HepG2 (cell line): ENCODE results near the gene KANTR. TPM values are rescaled to one million over a fixed set of nuclear protein-coding genes. Genes with fewer than 3 reads are reported as not detected.

Experiments used
- DMAP1 ChIP-seq: IDR thresholded peaks from 2 replicates; pipeline ENCODE4 v1.6.1; 2016
- EEA1 ChIP-seq: sonication (generic); formaldehyde crosslinking; IDR thresholded peaks from 2 replicates; pipeline ENCODE4 v1.5.1; 2020; ENCODE audit warnings: mild to moderate bottlenecking, missing genetic modification reagents, borderline replicate concordance
- FOXK2 ChIP-seq: fragments of 450-650 bp; IDR thresholded peaks from 2 replicates; pipeline ENCODE4 v1.6.1; 2016
- MBNL3 ChIP-seq: fragments of 250-450 bp; sonication (Bioruptor Pico); conservative IDR thresholded peaks from 2 replicates; pipeline ENCODE4 v1.8.0; 2022; ENCODE audit warnings: mild to moderate bottlenecking, inconsistent platforms
- MEF2D ChIP-seq: sonication (generic); formaldehyde crosslinking; IDR thresholded peaks from 2 replicates; pipeline ENCODE4 v1.5.1; 2020; ENCODE audit warnings: mild to moderate bottlenecking, missing genetic modification reagents
- NFIB ChIP-seq: sonication (generic); formaldehyde crosslinking; IDR thresholded peaks from 2 replicates; pipeline ENCODE4 v1.9.0; 2021; ENCODE audit warnings: missing genetic modification reagents, mild to moderate bottlenecking, borderline replicate concordance
- NR2F6 ChIP-seq, 2 experiments: IDR thresholded peaks; 2 replicates each; pipeline ENCODE4 v1.6.1; 2016; ENCODE audit warnings: antibody characterized with exemption in 1 of 2, mild to moderate bottlenecking in 1 of 2
- PRPF4 ChIP-seq: fragments of 200-400 bp; formaldehyde crosslinking; IDR thresholded peaks from 2 replicates; pipeline ENCODE4 v1.6.1; 2016; ENCODE audit warnings: low read length, low read depth; ENCODE audit not compliant: poor library complexity, severe bottlenecking
- TCF12 ChIP-seq, 2 experiments: fragments of 450-650 bp in 1 of 2; sonication (generic) in 1 of 2; formaldehyde crosslinking in 1 of 2; IDR thresholded peaks; 2 replicates each; pipeline versions ENCODE4 v1.6.1 to v1.8.0; 2017 to 2022; ENCODE audit warnings: antibody characterized with exemption in 1 of 2, mild to moderate bottlenecking in 1 of 2, missing genetic modification reagents in 1 of 2, moderate library complexity in 1 of 2
- XRCC5 ChIP-seq: fragments of 200-400 bp; formaldehyde crosslinking; optimal IDR thresholded peaks from 2 replicates; pipeline ENCODE3; 2017; ENCODE audit warnings: mild to moderate bottlenecking, low read length
- ZIK1 ChIP-seq: sonication (generic); formaldehyde crosslinking; IDR thresholded peaks from 2 replicates; pipeline ENCODE4 v1.5.0; 2020; ENCODE audit warnings: mild to moderate bottlenecking, low read depth, missing genetic modification reagents, borderline replicate concordance
- ZNF33A ChIP-seq: sonication (generic); formaldehyde crosslinking; IDR thresholded peaks from 2 replicates; pipeline ENCODE4 v1.5.1; 2020; ENCODE audit warnings: missing genetic modification reagents, mild to moderate bottlenecking, moderate library complexity, borderline replicate concordance
- ZNF44 ChIP-seq: sonication (generic); formaldehyde crosslinking; IDR thresholded peaks from 2 replicates; pipeline ENCODE4 v1.5.1; 2020; ENCODE audit warnings: mild to moderate bottlenecking, missing genetic modification reagents
- ZNF484 ChIP-seq: sonication (generic); formaldehyde crosslinking; IDR thresholded peaks from 2 replicates; pipeline ENCODE4 v1.5.1; 2020; ENCODE audit warnings: mild to moderate bottlenecking, low read depth, missing genetic modification reagents, borderline replicate concordance
- ZNF546 ChIP-seq: sonication (generic); formaldehyde crosslinking; conservative IDR thresholded peaks from 2 replicates; pipeline ENCODE4 v1.8.1; 2023; ENCODE audit warnings: mild to moderate bottlenecking, missing genetic modification reagents
- ZNF564 ChIP-seq: sonication (generic); formaldehyde crosslinking; IDR thresholded peaks from 2 replicates; pipeline ENCODE4 v1.8.1; 2023; ENCODE audit warnings: mild to moderate bottlenecking, missing genetic modification reagents
- ZNF567 ChIP-seq: sonication (generic); formaldehyde crosslinking; IDR thresholded peaks from 2 replicates; pipeline ENCODE4 v1.8.1; 2023; ENCODE audit warnings: mild to moderate bottlenecking, missing genetic modification reagents, borderline replicate concordance
- ZNF720 ChIP-seq: sonication (generic); formaldehyde crosslinking; IDR thresholded peaks from 2 replicates; pipeline ENCODE4 v1.4.0; 2020; ENCODE audit warnings: missing genetic modification reagents
- polyA plus RNA-seq, 8 experiments: library from polyadenylated mRNA; depleted of rRNA in 3 of 8; stranded (reverse) in 7 of 8; unstranded in 1 of 8; fragments of >200 nt; fragmentation: Illumina TruSeq in 4 of 8; extraction: Trizol in 4 of 8; gene quantifications; 2 replicates each; pipeline versions ENCODE4 v1.2.1 to v1.2.3, GENCODE V29; 2011 to 2016; ENCODE audit warnings: low read depth in 4 of 8, missing spikeins in 1 of 8, mixed read lengths in 1 of 8; ENCODE audit not compliant: insufficient read depth in 1 of 8
- total RNA-seq, 5 experiments: library from RNA; depleted of rRNA; stranded (reverse); fragments of >200 nt; fragmentation: Illumina TruSeq; extraction: Trizol; gene quantifications; 2 replicates each; pipeline ENCODE4 v1.2.3, GENCODE V29; 2016; ENCODE audit warnings: low read depth in 1 of 5
- TF ChIP-seq, protein P1 (sequence below): sonication (generic); formaldehyde crosslinking; IDR thresholded peaks from 2 replicates; pipeline ENCODE4 v1.5.0; 2020; ENCODE audit warnings: missing genetic modification reagents
- TF ChIP-seq, protein P2 (sequence below): sonication (generic); formaldehyde crosslinking; IDR thresholded peaks from 2 replicates; pipeline ENCODE4 v1.8.1; 2023; ENCODE audit warnings: mild to moderate bottlenecking, moderate library complexity, missing genetic modification reagents
- TF ChIP-seq, protein P3 (sequence below): fragments of 450-650 bp; IDR thresholded peaks from 2 replicates; pipeline ENCODE4 v1.6.1; 2017; ENCODE audit warnings: mild to moderate bottlenecking
- TF ChIP-seq, protein P4 (sequence below): sonication (generic); formaldehyde crosslinking; IDR thresholded peaks from 2 replicates; pipeline ENCODE4 v1.5.0; 2020; ENCODE audit warnings: mild to moderate bottlenecking, missing genetic modification reagents

KANTR gene
- total and polyA plus RNA-seq, 2 of the 13 experiments (the other 11 are each of a cell fraction or from before 2014, with no cell fraction given), result 4.4 to 9.0 TPM

DNA sequence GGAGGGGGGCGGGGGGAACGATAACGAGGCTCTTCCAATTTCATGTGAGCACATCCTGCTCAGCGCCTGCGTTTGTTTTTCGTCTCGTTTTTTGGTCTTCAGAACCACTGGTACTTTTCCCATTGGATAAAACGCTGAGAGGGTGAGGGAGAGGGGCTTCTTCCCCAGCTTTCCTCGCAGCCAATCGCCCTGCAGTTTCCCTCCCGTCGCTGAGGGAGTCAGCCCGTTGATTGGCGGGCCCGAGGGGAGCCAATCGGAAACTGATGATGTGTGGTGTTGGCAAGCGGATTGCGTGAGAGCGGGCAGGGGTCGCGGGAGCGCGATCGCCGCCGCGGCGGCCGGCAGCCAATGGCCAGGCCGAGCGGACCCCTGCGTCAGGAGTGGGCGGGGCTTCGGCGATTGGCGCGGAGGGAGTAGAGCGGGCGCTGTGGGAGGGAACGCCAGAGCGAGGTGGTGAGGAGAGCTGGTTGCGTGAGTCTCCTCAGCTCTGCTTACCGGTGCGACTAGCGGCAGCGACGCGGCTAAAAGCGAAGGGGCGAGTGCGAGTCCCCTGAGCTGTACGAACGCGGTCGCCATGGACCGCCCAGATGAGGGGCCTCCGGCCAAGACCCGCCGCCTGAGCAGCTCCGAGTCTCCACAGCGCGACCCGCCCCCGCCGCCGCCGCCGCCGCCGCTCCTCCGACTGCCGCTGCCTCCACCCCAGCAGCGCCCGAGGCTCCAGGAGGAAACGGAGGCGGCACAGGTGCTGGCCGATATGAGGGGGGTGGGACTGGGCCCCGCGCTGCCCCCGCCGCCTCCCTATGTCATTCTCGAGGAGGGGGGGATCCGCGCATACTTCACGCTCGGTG, 11.8 kb upstream of the KANTR start, which contains the start of gene TSPYL2 (continued):
- TF ChIP-seq NR2F6 (IDR thresholded peaks at IDR 0.05) (no peak), NR2F6 (CRISPR knock-in tag; IDR thresholded peaks at IDR 0.05) (no peak), ZNF567 (CRISPR knock-in tag) (no peak), ZIK1 (no peak), ZNF484 (CRISPR knock-in tag) (no peak), MEF2D (CRISPR knock-in tag) (no peak), PRPF4 (no peak), DMAP1 (CRISPR knock-in tag) (peak; percentile 23; the same call in 1 of the 2 replicates), ZNF720 (CRISPR knock-in tag) (no peak), ZNF33A (CRISPR knock-in tag) (no peak), MBNL3 (CRISPR knock-in tag) (no peak), TCF12 (IDR thresholded peaks at IDR 0.05) (no peak), TCF12 (CRISPR knock-in tag; IDR thresholded peaks at IDR 0.05) (no peak), FOXK2 (no peak), ZNF564 (no peak), ZNF546 (no peak), EEA1 (CRISPR knock-in tag) (no peak), NFIB (CRISPR knock-in tag) (no peak), ZNF44 (CRISPR knock-in tag) (no peak), XRCC5 (no peak)
- TF ChIP-seq, protein P1, sequence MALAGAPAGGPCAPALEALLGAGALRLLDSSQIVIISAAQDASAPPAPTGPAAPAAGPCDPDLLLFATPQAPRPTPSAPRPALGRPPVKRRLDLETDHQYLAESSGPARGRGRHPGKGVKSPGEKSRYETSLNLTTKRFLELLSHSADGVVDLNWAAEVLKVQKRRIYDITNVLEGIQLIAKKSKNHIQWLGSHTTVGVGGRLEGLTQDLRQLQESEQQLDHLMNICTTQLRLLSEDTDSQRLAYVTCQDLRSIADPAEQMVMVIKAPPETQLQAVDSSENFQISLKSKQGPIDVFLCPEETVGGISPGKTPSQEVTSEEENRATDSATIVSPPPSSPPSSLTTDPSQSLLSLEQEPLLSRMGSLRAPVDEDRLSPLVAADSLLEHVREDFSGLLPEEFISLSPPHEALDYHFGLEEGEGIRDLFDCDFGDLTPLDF (CRISPR knock-in tag), result no peak
- TF ChIP-seq, protein P2, sequence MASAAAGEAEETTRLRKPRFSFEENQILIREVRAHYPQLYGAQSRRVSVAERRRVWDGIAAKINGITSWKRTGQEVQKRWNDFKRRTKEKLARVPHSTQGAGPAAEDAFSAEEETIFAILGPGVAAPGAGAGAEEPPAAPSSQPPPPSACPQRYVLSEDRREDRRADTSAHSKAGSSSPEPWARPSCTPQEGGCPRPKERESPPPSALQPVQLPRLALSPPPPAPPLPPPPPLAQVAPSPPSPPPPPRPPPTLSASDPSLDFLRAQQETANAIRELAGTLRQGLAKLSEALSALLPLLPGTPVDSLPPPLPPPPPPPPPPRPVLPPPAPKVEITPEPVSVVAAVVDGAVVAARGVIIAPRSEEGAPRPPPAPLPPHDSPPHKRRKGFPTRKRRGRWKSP (CRISPR knock-in tag), result no peak
- TF ChIP-seq, protein P3, sequence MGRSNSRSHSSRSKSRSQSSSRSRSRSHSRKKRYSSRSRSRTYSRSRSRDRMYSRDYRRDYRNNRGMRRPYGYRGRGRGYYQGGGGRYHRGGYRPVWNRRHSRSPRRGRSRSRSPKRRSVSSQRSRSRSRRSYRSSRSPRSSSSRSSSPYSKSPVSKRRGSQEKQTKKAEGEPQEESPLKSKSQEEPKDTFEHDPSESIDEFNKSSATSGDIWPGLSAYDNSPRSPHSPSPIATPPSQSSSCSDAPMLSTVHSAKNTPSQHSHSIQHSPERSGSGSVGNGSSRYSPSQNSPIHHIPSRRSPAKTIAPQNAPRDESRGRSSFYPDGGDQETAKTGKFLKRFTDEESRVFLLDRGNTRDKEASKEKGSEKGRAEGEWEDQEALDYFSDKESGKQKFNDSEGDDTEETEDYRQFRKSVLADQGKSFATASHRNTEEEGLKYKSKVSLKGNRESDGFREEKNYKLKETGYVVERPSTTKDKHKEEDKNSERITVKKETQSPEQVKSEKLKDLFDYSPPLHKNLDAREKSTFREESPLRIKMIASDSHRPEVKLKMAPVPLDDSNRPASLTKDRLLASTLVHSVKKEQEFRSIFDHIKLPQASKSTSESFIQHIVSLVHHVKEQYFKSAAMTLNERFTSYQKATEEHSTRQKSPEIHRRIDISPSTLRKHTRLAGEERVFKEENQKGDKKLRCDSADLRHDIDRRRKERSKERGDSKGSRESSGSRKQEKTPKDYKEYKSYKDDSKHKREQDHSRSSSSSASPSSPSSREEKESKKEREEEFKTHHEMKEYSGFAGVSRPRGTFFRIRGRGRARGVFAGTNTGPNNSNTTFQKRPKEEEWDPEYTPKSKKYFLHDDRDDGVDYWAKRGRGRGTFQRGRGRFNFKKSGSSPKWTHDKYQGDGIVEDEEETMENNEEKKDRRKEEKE, result no peak
- TF ChIP-seq, protein P4, sequence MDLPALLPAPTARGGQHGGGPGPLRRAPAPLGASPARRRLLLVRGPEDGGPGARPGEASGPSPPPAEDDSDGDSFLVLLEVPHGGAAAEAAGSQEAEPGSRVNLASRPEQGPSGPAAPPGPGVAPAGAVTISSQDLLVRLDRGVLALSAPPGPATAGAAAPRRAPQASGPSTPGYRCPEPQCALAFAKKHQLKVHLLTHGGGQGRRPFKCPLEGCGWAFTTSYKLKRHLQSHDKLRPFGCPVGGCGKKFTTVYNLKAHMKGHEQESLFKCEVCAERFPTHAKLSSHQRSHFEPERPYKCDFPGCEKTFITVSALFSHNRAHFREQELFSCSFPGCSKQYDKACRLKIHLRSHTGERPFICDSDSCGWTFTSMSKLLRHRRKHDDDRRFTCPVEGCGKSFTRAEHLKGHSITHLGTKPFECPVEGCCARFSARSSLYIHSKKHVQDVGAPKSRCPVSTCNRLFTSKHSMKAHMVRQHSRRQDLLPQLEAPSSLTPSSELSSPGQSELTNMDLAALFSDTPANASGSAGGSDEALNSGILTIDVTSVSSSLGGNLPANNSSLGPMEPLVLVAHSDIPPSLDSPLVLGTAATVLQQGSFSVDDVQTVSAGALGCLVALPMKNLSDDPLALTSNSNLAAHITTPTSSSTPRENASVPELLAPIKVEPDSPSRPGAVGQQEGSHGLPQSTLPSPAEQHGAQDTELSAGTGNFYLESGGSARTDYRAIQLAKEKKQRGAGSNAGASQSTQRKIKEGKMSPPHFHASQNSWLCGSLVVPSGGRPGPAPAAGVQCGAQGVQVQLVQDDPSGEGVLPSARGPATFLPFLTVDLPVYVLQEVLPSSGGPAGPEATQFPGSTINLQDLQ, result no peak
